Measurements from ENCODE around the gene KLF8.

- no peak for TF ChIP-seq EZH2 (IDR thresholded peaks at IDR 0.05; ENCODE audit: insufficient read depth, poor library complexity, severe bottlenecking)
- no peak for TF ChIP-seq EZH2phosphoT487 (IDR thresholded peaks at IDR 0.05; ENCODE audit: insufficient read depth, low read depth)
These were observed 57.3 kb downstream of the KLF8 start for GRCh38 chrX:56289449-56289848.

Data from GM23248 (cell line).